Neural crest cell (in vitro differentiated cells): ENCODE data around the gene PRAF2. TPM values are rescaled to one million over a fixed set of nuclear protein-coding genes. Genes with fewer than 3 reads are reported as not detected.

Source experiments
- DNase-seq: peaks from one replicate; pipeline ENCODE4 v3.0.0; 2021; ENCODE audit warnings: low read depth, mixed read lengths, low spot score
- H3K27ac Mint-ChIP-seq: one replicate; pipeline ENCODE4 v1.8.0; 2021; ENCODE audit warnings: mild to moderate bottlenecking, mixed read lengths; ENCODE audit not compliant: unreplicated experiment
- H3K27me3 Mint-ChIP-seq: 2 replicates; pipeline ENCODE4 v1.8.0; 2021; ENCODE audit warnings: low read depth, mild to moderate bottlenecking, mixed read lengths
- H3K36me3 Mint-ChIP-seq: 2 replicates; pipeline ENCODE4 v1.8.0; 2021; ENCODE audit warnings: low read depth, mild to moderate bottlenecking, mixed read lengths
- H3K4me1 Mint-ChIP-seq: 2 replicates; pipeline ENCODE4 v1.8.0; 2021; ENCODE audit warnings: mixed read lengths
- H3K4me3 Mint-ChIP-seq: one replicate; pipeline ENCODE4 v1.8.0; 2021; ENCODE audit warnings: mild to moderate bottlenecking, mixed read lengths
- H3K9me3 Mint-ChIP-seq: 2 replicates; pipeline ENCODE4 v1.8.0; 2021; ENCODE audit warnings: mixed read lengths
- CTCF ChIP-seq: fragments of 200-600 bp; sonication (generic); conservative IDR thresholded peaks from 2 replicates; pipeline ENCODE4 v1.5.0; 2021; ENCODE audit warnings: antibody characterized with exemption, mild to moderate bottlenecking
- total RNA-seq: library from RNA; stranded (reverse); gene quantifications from 2 replicates; pipeline ENCODE4 v1.2.1, GENCODE V29; 2021

PRAF2 gene
- total RNA-seq, 1 donor from 2014 or later, result 33.7 TPM

GRCh38 chrX:49089553-49089952, 15.8 kb upstream of the PRAF2 start:
- TF ChIP-seq CTCF, result no peak
- no peaks in the 10 kb centered on the region for H3K9me3 Mint-ChIP-seq

GRCh38 chrX:49082271-49082871, 8.6 kb upstream of the PRAF2 start:
- no peak for DNase-seq
- H3K27me3 Mint-ChIP-seq, result no peaks in the 10 kb centered on the region
- H3K27ac Mint-ChIP-seq, result no peak overlapping the region
- H3K9me3 Mint-ChIP-seq, result no peaks in the 10 kb centered on the region
- H3K4me3 Mint-ChIP-seq, result peak overlapping the region; percentile 44
- peaks cover 9% of the 10 kb centered on the region for H3K4me1 Mint-ChIP-seq
- no peak for TF ChIP-seq CTCF
- H3K36me3 Mint-ChIP-seq, result peaks cover 7% of the 10 kb centered on the region

More at GRCh38 chrX:49089553-49089952, 15.8 kb upstream of the PRAF2 start:
- no peak for DNase-seq
- Mint-ChIP-seq H3K27ac (no peak overlapping the region), H3K27me3 (no peaks in the 10 kb centered on the region), H3K4me1 (no peaks in the 10 kb centered on the region), H3K4me3 (no peak overlapping the region), H3K36me3 (peaks cover 3% of the 10 kb centered on the region)

GRCh38 chrX:49079489-49080428, 6.0 kb upstream of the PRAF2 start, which contains the start of gene WDR45:
TSS of gene WDR45 (minus strand) at chrX:49079887. CDS start at chrX:49078095, 1,792 bp downstream.
- TF ChIP-seq CTCF, result no peak
- Mint-ChIP-seq H3K4me3 (peak within 1 kb of the TSS; percentile 89), H3K4me1 (peaks cover 9% of the 10 kb centered on the region), H3K36me3 (peaks cover 7% of the 10 kb centered on the region), H3K9me3 (no peaks in the 10 kb centered on the region), H3K27me3 (no peaks in the 10 kb centered on the region), H3K27ac (peak within 1 kb of the TSS; percentile 99)
- DNase-seq, result peak; percentile 29

- Mint-ChIP-seq H3K4me3 (no peak overlapping the region), H3K9me3 (no peaks in the 10 kb centered on the region)
Observed at GRCh38 chrX:49077941-49078340, 4.1 kb upstream of the PRAF2 start.

GRCh38 chrX:49075347-49075746, 1.5 kb upstream of the PRAF2 start:
- Mint-ChIP-seq H3K4me1 (peaks cover 23% of the 10 kb centered on the region), H3K9me3 (no peaks in the 10 kb centered on the region), H3K27ac (no peak overlapping the region), H3K4me3 (no peak overlapping the region), H3K36me3 (peaks cover 11% of the 10 kb centered on the region), H3K27me3 (no peaks in the 10 kb centered on the region)
- peak; percentile 17 for TF ChIP-seq CTCF
- DNase-seq, result no peak

More at GRCh38 chrX:49077941-49078340, 4.1 kb upstream of the PRAF2 start:
- Mint-ChIP-seq H3K27me3 (no peaks in the 10 kb centered on the region), H3K4me1 (peaks cover 19% of the 10 kb centered on the region), H3K36me3 (peaks cover 9% of the 10 kb centered on the region), H3K27ac (no peak overlapping the region)
- DNase-seq, result no peak
- no peak for TF ChIP-seq CTCF
